Choroid plexus epithelial cell (primary cell): ENCODE data around the gene CNIH3.
"Not testable (repeated sequence)": the region's sequence is repeated elsewhere in the genome, so short reads cannot be mapped to it uniquely, and the experiment has no call there.

Experiments
- DNase-seq: peaks from one replicate; pipeline ENCODE4 v3.0.0-alpha.2; 2010; ENCODE audit warnings: low read depth
- H3K4me3 ChIP-seq: 2 replicates; pipeline ENCODE4 v1.5.1; 2011; ENCODE audit warnings: low read depth, mild to moderate bottlenecking, control low read depth, low read length, moderate library complexity
- TF ChIP-seq, protein P1 (sequence below): conservative IDR thresholded peaks from 2 replicates; pipeline ENCODE4 v1.5.1; 2011; ENCODE audit warnings: low read depth, mild to moderate bottlenecking, control low read depth, inconsistent platforms, low read length, moderate library complexity

The CNIH3 gene

DNA sequence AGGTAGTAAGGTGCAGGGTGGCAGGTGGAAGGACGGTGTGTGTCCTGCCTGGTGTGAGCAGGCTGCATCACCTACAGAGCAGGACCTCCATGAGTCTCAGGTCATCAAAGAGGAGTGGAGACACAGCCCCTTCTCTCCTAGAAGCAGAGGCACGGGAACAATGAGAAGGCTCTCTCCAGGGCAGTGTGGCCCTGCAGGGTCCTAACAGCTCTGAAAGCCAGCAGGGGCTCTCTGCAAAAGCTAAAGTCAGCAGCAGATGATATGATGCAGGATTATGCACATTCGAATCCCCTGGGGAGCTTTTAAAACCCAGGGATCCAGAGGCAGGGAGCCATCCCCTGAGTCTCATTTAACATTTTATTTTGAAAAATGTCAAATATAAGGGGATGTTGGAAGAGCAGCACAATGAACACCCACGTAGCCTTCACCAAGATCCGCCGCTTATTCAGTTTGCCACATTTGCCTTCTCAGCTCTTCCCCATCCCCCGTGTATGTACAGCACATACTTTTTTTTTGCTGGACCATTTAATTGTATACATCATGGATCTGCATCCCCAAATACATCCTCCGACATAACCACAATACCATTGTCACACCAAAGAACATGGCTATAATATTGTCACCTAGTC, 88.1 kb downstream of the CNIH3 start:
- no peak overlapping the region for H3K4me3 ChIP-seq
- TF ChIP-seq, protein P1, sequence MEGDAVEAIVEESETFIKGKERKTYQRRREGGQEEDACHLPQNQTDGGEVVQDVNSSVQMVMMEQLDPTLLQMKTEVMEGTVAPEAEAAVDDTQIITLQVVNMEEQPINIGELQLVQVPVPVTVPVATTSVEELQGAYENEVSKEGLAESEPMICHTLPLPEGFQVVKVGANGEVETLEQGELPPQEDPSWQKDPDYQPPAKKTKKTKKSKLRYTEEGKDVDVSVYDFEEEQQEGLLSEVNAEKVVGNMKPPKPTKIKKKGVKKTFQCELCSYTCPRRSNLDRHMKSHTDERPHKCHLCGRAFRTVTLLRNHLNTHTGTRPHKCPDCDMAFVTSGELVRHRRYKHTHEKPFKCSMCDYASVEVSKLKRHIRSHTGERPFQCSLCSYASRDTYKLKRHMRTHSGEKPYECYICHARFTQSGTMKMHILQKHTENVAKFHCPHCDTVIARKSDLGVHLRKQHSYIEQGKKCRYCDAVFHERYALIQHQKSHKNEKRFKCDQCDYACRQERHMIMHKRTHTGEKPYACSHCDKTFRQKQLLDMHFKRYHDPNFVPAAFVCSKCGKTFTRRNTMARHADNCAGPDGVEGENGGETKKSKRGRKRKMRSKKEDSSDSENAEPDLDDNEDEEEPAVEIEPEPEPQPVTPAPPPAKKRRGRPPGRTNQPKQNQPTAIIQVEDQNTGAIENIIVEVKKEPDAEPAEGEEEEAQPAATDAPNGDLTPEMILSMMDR: no peak
- DNase-seq: no peak

GRCh38 chr1:224705578-224705977, 89.5 kb downstream of the CNIH3 start:
- H3K4me3 ChIP-seq: no peak overlapping the region
- TF ChIP-seq, protein P1: no peak
- DNase-seq: no peak

DNA sequence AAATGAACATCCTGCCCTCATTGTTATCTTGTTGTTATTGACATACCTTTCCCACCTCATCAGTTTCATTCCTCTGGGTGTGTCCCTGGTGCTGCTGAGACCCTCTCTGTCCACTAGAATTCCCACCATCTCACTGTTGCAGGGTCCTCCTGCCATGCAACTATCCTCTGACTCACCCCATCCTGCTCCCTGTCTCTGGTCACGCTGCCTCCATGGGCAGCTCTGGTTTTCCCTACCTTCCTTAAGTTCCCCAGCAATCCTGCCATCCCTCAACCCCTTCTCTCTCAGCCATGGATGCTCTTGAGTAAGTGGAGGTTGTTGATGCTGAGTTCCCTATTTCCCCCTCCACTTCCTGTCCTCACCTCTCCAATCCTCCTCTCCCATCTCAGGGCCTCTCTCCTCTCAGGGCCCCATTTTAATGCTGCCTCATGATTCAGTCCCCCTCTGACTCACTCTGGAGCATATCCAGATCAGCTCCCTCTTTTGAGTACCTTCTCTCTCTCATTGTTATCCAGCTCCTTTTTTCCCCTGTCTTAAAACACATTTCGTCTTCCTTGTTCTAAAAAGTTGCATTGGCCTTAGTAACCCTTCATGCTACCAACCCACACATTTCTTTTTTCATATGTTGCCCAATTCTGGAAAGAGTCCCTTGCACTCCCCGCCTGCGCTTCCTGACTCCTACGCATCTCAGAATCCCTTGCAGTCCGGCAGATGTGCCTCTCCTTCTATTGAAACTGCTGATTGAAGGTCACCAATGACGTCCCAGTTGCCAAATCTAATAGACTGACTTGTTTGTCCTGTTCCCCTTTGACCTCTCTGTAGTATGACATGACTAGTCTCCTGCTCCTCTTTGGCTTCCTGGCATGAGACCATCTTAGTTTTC, 92.0 kb downstream of the CNIH3 start:
- TF ChIP-seq, protein P1: no peak
- no peak overlapping the region for H3K4me3 ChIP-seq
- peak; percentile 49 for DNase-seq

GRCh38 chr1:224710196-224710595, 94.1 kb downstream of the CNIH3 start:
- no peak overlapping the region for H3K4me3 ChIP-seq
- DNase-seq: peak; percentile 36
- TF ChIP-seq, protein P1: no peak

DNA sequence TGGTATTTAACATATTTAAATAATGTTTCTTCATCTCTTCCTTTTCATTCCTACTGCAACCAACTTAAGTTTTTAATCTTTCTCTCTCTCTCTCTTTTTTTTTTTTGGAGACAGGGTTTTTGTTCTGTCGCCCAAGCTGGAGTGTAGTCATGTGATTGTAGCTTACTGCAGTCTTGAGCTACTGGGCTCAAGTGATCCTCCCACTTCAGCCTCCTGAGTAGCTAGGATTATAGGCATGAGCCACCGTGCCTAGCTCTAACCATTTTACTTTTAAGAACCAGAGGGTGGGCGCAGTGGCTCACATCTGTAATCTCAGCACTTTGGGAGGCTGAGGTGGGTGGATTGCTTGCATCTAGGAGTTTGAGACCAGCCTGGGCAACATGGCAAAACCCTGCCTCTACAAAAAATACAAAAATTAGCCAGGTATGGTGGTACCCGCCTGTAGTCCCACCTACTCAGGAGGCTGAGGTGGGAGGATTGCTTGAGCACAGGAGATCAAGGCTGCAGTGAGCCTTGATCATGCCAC, 95.2 kb downstream of the CNIH3 start:
- H3K4me3 ChIP-seq, DNase-seq: not testable (repeated sequence)

DNA sequence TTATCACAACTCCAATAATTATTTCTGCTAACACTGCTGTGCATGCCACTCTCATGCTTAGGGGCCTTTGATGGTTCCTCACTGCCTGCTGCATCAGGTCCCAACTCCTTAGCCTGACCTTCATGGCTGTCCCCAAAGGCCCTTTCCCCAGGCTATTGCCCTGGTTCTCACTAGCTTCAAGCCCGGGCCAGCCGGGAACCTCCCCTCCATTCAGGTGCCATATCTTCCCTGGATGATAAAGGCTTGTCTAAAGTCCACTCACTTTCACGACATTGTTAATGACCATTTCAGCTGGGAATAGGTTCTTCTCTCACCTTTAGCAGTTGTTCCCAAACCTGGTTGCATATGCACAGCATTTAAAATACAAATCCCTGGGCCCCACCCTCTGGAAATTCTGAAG, 95.8 kb downstream of the CNIH3 start:
- TF ChIP-seq, protein P1: no peak
- no peak overlapping the region for H3K4me3 ChIP-seq
- no peak for DNase-seq

- TF ChIP-seq, protein P1: no peak
- DNase-seq: no peak
- H3K4me3 ChIP-seq: no peak overlapping the region
These were observed 97.1 kb downstream of the CNIH3 start for GRCh38 chr1:224713228-224713627.
